Endothelial cell of hepatic sinusoid (primary cell): ENCODE data around the gene GSE1.

Source experiments
- in situ Hi-C: cut with HindIII; loops from 2 replicates; pipeline ENCODE4 v1.10.0; 2017; ENCODE audit warnings: low sequenced_read_pairs

GSE1 gene

GRCh38 chr16:85668676-85669424 is 55.7 kb downstream of the GSE1 start:
- in situ Hi-C loops: no loop called here

- in situ Hi-C loops: no loop called here
Observed at GRCh38 chr16:85670840-85671239, 57.7 kb downstream of the GSE1 start.

GRCh38 chr16:85673529-85674417 is 60.7 kb downstream of the GSE1 start:
- in situ Hi-C loops: no loop called here

GRCh38 chr16:85674418-85674755 is 61.3 kb downstream of the GSE1 start:
- in situ Hi-C loops: no loop called here

- in situ Hi-C loops: no loop called here
Observed at GRCh38 chr16:85674828-85675227, 61.7 kb downstream of the GSE1 start.

- in situ Hi-C loops: no loop called here
Observed at GRCh38 chr16:85675251-85675874, 62.2 kb downstream of the GSE1 start.

- in situ Hi-C loops: no loop called here
Observed at GRCh38 chr16:85676466-85676865, 63.3 kb downstream of the GSE1 start.

- in situ Hi-C loops: no loop called here
Observed at GRCh38 chr16:85677383-85677967, 64.4 kb downstream of the GSE1 start.

GRCh38 chr16:85678016-85678415 is 64.9 kb downstream of the GSE1 start:
- in situ Hi-C loops: no loop called here

GRCh38 chr16:85678821-85679220 is 65.7 kb downstream of the GSE1 start:
- in situ Hi-C loops: no loop called here

- in situ Hi-C loops: no loop called here
Observed at GRCh38 chr16:85679870-85680269, 66.7 kb downstream of the GSE1 start.

GRCh38 chr16:85680352-85680944 is 67.3 kb downstream of the GSE1 start:
- in situ Hi-C loops: no loop called here

GRCh38 chr16:85681255-85681654 is 68.1 kb downstream of the GSE1 start:
- in situ Hi-C loops: no loop called here

GRCh38 chr16:85682516-85682915 is 69.4 kb downstream of the GSE1 start:
- in situ Hi-C loops: no loop called here

- in situ Hi-C loops: no loop called here
Observed at GRCh38 chr16:85683363-85683762, 70.2 kb downstream of the GSE1 start.

GRCh38 chr16:85685251-85685650 is 72.1 kb downstream of the GSE1 start:
- in situ Hi-C loops: no loop called here

- in situ Hi-C loops: no loop called here
Observed at GRCh38 chr16:85686912-85687591, 73.9 kb downstream of the GSE1 start.

GRCh38 chr16:85687651-85688471 is 74.7 kb downstream of the GSE1 start:
- in situ Hi-C loops: no loop called here

GRCh38 chr16:85688586-85689284 is 75.6 kb downstream of the GSE1 start, which contains the start of gene GINS2:
GINS2 (minus strand) TSS chr16:85688954; CDS start chr16:85688898, 56 bp downstream.
- in situ Hi-C loops: no loop called here
